Right renal cortex interstitium (tissue), 3 donors: ENCODE data around the gene ASH1L. TPM values are rescaled to one million over a fixed set of nuclear protein-coding genes. Genes with fewer than 3 reads are reported as not detected.

ENCODE experiments used
- polyA plus RNA-seq, 3 donors: library from polyadenylated mRNA; unstranded; fragments of 120-200 nt; gene quantifications; one replicate each; pipeline ENCODE4 v1.2.1, GENCODE V29; 2013; ENCODE audit not compliant: insufficient read length in 3 of 3

ASH1L gene
- polyA plus RNA-seq, 3 donors, result 38.4 to 43.9 (median 39.7) TPM

Other genes with a start within 250 kb of the ASH1L start
- 10 to 100 TPM; 27.7 to 34.0 (median 29.9) TPM for gene RUSC1, start 241.9 kb downstream of the ASH1L start, polyA plus RNA-seq
- gene MSTO1, start 47.4 kb upstream of the ASH1L start, polyA plus RNA-seq, result 10 to 100 TPM; 48.5 to 57.5 (median 49.0) TPM
- 10 to 100 TPM; 68.9 to 81.2 (median 69.1) TPM for gene YY1AP1, start 126.0 kb upstream of the ASH1L start, polyA plus RNA-seq
- 100 to 1,000 TPM; 107 to 116 (median 110) TPM for gene DAP3, start 126.3 kb upstream of the ASH1L start, polyA plus RNA-seq